ENCODE measurements around the gene RPUSD4. TPM values are rescaled to one million over a fixed set of nuclear protein-coding genes. Genes with fewer than 3 reads are reported as not detected.

RPUSD4 gene
- total RNA-seq, 1 experiment from 2014 or later = 42.9 TPM

GRCh38 chr11:126176853-126177470 is 34.5 kb downstream of the RPUSD4 start:
- no peaks in the 10 kb centered on the region for H3K9me3 ChIP-seq (ENCODE audit: control insufficient read depth, low read depth, low read length)
- H3K23ac ChIP-seq (ENCODE audit: insufficient read length, low read depth, low read length) = no peak overlapping the region
- no peak overlapping the region for H3K4me2 ChIP-seq (ENCODE audit: insufficient read depth, insufficient read length, low read length)
- no peaks in the 10 kb centered on the region for H3K27me3 Mint-ChIP-seq (ENCODE audit: low read depth)
- H3K27me3 ChIP-seq (ENCODE audit: insufficient read depth, low read length) = no peaks in the 10 kb centered on the region
- no peak overlapping the region for H4K5ac ChIP-seq (ENCODE audit: insufficient read length, low read depth, low read length)
- no peaks in the 10 kb centered on the region for H4K20me1 ChIP-seq (ENCODE audit: control insufficient read depth, insufficient read depth, insufficient read length)
- H3K4me3 Mint-ChIP-seq = no peak overlapping the region
- H3K4ac ChIP-seq (ENCODE audit: low read depth, low read length) = no peak overlapping the region
- no peaks in the 10 kb centered on the region; a peak in 1 of 5 replicates for H3K9me3 Mint-ChIP-seq
- no peak overlapping the region for H3K18ac ChIP-seq (ENCODE audit: insufficient read length, low read depth, low read length)
- H2BK12ac ChIP-seq (ENCODE audit: insufficient read length, low read depth, low read length) = no peak overlapping the region
- no peak overlapping the region for H3K9ac ChIP-seq (ENCODE audit: extremely low read depth, insufficient read length, low read length)
- no peaks in the 10 kb centered on the region for H3K4me1 ChIP-seq (ENCODE audit: insufficient read depth, low read length)
- no peak overlapping the region for H2AFZ ChIP-seq (ENCODE audit: low read length)
- H3K27ac Mint-ChIP-seq = peak overlapping the region in 1 of 3 experiments; percentile 86; a peak in 1 of 7 replicates
- H2BK20ac ChIP-seq (ENCODE audit: low read depth, low read length, poor library complexity, severe bottlenecking) = no peak overlapping the region
- TF ChIP-seq, protein P1, sequence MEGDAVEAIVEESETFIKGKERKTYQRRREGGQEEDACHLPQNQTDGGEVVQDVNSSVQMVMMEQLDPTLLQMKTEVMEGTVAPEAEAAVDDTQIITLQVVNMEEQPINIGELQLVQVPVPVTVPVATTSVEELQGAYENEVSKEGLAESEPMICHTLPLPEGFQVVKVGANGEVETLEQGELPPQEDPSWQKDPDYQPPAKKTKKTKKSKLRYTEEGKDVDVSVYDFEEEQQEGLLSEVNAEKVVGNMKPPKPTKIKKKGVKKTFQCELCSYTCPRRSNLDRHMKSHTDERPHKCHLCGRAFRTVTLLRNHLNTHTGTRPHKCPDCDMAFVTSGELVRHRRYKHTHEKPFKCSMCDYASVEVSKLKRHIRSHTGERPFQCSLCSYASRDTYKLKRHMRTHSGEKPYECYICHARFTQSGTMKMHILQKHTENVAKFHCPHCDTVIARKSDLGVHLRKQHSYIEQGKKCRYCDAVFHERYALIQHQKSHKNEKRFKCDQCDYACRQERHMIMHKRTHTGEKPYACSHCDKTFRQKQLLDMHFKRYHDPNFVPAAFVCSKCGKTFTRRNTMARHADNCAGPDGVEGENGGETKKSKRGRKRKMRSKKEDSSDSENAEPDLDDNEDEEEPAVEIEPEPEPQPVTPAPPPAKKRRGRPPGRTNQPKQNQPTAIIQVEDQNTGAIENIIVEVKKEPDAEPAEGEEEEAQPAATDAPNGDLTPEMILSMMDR (conservative IDR thresholded peaks at IDR 0.05) = no peak
- no peaks in the 10 kb centered on the region for H3K36me3 Mint-ChIP-seq (ENCODE audit: insufficient read depth in 1 of 3, low read depth in 3 of 3)
- no peak overlapping the region for H3K14ac ChIP-seq (ENCODE audit: insufficient read depth, low read length)
- no peak overlapping the region for H4K91ac ChIP-seq (ENCODE audit: insufficient read length, low read depth, low read length)
- no peaks in the 10 kb centered on the region; a peak in 1 of 4 replicates for H3K4me1 Mint-ChIP-seq
- no peak overlapping the region for H3K56ac ChIP-seq (ENCODE audit: insufficient read length, low read depth, low read length)
- H2AK5ac ChIP-seq (ENCODE audit: insufficient read length, low read length) = no peak overlapping the region
- DNase-seq = no peak
- H2BK15ac ChIP-seq (ENCODE audit: low read depth, low read length) = no peak overlapping the region
- H4K8ac ChIP-seq (replicated peaks; ENCODE audit: insufficient read length, low read depth, low read length) = no peak overlapping the region
- no peak overlapping the region for H2BK120ac ChIP-seq (ENCODE audit: low read depth, low read length, poor library complexity, severe bottlenecking)
- H3K79me1 ChIP-seq (ENCODE audit: insufficient read depth, low read depth, low read length, poor library complexity, severe bottlenecking) = no peaks in the 10 kb centered on the region
- H3K27ac ChIP-seq (ENCODE audit: insufficient read length, low read depth, low read length) = no peak overlapping the region
- no peaks in the 10 kb centered on the region for H3K79me2 ChIP-seq (ENCODE audit: insufficient read depth, low read length)
- H2BK5ac ChIP-seq (ENCODE audit: insufficient read length, low read length) = no peak overlapping the region
- H3K23me2 ChIP-seq (ENCODE audit: insufficient read length, low read depth, low read length, poor library complexity, severe bottlenecking) = no peaks in the 10 kb centered on the region
- no peak overlapping the region for H3T11ph ChIP-seq (ENCODE audit: low read length)
- WGBS (ENCODE audit: extremely low coverage, insufficient read length, low lambda C conversion rate) = no CpG with 5 or more reads among the region's 8 CpGs
